COLO668 (cell line): ENCODE results near the gene SLC36A3.
"Not testable (repeated sequence)": the region's sequence is repeated elsewhere in the genome, so short reads cannot be mapped to it uniquely, and the experiment has no call there.

ENCODE experiments used
- DNase-seq: peaks from one replicate; lab custom pipeline; 2025; ENCODE audit not compliant: unreplicated experiment; lab: John Stamatoyannopoulos, UW

SLC36A3 gene

GRCh38 chr5:151240268-151240835, 63.2 kb downstream of the SLC36A3 start:
- DNase-seq = not testable (repeated sequence)

GRCh38 chr5:151239237-151239861, 64.2 kb downstream of the SLC36A3 start:
- DNase-seq = peak; percentile 22

GRCh38 chr5:151238303-151238741, 65.2 kb downstream of the SLC36A3 start:
- DNase-seq = no peak

- no peak for DNase-seq
These were observed 65.9 kb downstream of the SLC36A3 start for GRCh38 chr5:151237685-151238084.

GRCh38 chr5:151236888-151237287, 66.7 kb downstream of the SLC36A3 start:
- DNase-seq = no peak

DNA sequence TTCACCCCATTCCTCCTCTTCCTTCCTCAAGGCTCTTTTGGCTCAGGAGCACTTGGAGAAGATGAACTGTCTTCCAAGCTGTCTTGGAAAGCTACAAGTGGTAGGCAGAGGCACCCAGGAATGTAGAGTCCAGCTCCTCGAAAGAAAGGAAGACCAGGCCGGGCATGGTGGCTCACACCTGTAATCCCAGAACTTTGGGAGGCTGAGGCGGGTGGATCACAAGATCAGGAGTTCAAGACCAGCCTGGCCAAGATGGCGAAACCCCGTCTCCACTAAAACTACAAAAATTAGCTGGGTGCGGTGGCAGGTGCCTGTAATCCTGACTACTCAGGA, 68.4 kb downstream of the SLC36A3 start:
- not testable (repeated sequence) for DNase-seq

GRCh38 chr5:151234476-151235238, 68.9 kb downstream of the SLC36A3 start:
- DNase-seq = no peak

DNA sequence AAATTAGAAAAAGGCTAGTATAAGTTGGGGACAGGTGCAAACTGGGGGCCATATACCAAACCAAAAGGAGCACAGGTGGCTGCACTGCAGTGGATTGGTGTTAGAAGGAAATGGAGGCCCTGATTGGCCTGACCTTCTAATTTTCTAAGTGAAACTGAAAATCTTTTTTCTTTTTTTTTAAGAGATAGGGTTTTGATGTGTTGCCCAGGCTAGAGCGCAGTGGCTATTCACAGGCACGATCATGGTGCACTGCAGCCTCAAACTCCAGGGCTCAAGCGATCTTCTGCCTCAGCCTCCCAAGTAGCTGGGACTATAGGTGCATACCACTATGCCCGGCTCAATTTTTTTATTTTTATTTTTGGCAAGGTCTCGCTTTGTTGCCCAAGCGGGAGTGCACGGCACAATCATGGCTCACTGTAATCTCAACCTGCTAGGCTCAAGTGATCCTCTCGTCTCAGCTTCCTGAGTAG, 69.9 kb downstream of the SLC36A3 start:
- no peak for DNase-seq

DNA sequence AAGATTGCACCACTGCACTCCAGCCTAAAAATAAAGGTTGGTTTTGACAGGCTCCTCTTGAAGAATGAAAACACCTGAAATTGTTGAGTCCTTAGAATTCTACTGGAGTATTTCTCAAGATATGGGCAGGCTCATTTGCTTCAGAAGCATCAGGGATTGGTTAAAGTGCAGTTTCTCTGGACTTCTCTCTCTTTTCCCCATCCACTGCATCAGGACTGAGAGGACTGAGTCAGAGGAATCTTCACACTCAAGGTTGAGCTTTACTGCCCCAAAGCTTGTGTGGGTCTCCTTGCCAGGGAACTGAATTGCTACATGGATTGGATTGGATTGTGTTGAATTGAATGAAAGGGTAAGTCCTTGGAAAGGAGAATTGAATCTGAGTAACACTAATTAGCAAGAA, 72.2 kb downstream of the SLC36A3 start:
- DNase-seq = no peak

DNA sequence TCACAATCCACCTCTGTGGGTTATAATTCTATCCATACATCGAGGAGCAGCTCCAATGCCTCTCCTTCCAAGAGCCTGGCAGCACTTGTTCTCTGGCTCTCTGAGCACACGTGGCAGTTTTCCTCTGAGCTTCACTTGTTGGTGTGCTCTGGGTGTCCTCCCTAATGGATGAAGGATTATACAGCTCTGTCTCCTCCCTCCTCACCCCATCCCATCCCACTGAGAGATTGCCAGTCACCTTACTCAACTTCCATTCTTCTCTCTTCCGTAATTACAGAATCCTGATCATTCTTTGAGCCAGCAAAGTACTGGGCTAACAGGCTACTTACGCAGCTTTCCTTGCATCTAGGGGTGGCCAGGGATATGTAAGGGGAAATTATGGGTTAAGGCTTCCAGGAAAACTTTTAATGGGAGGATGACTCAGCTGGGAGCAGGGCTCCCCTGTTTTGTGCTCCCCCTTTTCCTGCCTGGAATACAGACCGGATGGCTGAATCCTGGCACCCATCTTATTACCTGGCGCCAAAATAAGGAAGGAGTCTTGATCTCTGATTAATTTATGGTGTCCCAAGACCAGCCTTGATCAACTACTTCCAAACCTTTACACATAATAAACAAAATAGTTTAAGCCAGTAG, 73.4 kb downstream of the SLC36A3 start:
- DNase-seq = no peak

- DNase-seq = no peak
These were observed 74.6 kb downstream of the SLC36A3 start for GRCh38 chr5:151228986-151229385.

GRCh38 chr5:151227918-151228447, 75.6 kb downstream of the SLC36A3 start:
- DNase-seq = no peak
